Testis (tissue), 2 donors: ENCODE data around the gene CFAP299.

Experiments used
- POLR2A ChIP-seq: fragments of 450-650 bp; IDR thresholded peaks from one replicate; pipeline ENCODE4 v1.6.1; 2017; ENCODE audit warnings: antibody characterized with exemption, mild to moderate bottlenecking, moderate library complexity
- TF ChIP-seq, protein P1 (sequence below), 3 experiments: fragments of 450-650 bp in 2 of 3; fragments of 200-600 bp in 1 of 3; sonication (generic) in 1 of 3; IDR thresholded peaks; one replicate each; pipeline ENCODE4 v1.5.1; 2016 to 2019; ENCODE audit warnings: antibody characterized with exemption in 3 of 3, mild to moderate bottlenecking in 2 of 3, moderate library complexity in 1 of 3

DNA sequence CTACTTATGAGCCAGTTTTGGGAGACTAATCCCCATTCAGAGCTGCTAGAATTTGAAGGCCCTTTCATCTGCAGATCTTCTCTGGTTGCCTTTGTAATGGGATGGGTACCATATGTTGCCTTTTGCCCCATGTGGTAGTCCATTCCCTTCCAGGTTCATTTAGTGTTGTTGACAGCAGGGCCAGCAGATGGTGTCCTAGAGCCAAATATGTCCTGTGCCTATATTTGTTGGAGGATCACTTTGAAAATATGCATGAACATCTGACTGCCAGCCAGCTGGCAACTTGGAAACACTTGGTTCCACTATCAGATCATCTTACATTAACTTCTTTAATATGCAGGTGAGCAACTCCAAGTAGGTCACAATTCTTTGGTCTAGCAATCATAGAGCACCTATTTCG, 30.4 kb downstream of the CFAP299 start:
- TF ChIP-seq, protein P1, sequence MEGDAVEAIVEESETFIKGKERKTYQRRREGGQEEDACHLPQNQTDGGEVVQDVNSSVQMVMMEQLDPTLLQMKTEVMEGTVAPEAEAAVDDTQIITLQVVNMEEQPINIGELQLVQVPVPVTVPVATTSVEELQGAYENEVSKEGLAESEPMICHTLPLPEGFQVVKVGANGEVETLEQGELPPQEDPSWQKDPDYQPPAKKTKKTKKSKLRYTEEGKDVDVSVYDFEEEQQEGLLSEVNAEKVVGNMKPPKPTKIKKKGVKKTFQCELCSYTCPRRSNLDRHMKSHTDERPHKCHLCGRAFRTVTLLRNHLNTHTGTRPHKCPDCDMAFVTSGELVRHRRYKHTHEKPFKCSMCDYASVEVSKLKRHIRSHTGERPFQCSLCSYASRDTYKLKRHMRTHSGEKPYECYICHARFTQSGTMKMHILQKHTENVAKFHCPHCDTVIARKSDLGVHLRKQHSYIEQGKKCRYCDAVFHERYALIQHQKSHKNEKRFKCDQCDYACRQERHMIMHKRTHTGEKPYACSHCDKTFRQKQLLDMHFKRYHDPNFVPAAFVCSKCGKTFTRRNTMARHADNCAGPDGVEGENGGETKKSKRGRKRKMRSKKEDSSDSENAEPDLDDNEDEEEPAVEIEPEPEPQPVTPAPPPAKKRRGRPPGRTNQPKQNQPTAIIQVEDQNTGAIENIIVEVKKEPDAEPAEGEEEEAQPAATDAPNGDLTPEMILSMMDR (IDR thresholded peaks at IDR 0.05): peak in 2 of 3 experiments; percentile 23 to 49
- no peak for TF ChIP-seq POLR2A
